Measurements from ENCODE around the gene RAB11FIP3.
"Not testable (repeated sequence)": the region's sequence is repeated elsewhere in the genome, so short reads cannot be mapped to it uniquely, and the experiment has no call there.

The RAB11FIP3 gene

GRCh38 chr16:392450-393030 is 32.9 kb upstream of the RAB11FIP3 start:
- DNase-seq, result peak in 1 of 2 donors; percentile 13

DNA sequence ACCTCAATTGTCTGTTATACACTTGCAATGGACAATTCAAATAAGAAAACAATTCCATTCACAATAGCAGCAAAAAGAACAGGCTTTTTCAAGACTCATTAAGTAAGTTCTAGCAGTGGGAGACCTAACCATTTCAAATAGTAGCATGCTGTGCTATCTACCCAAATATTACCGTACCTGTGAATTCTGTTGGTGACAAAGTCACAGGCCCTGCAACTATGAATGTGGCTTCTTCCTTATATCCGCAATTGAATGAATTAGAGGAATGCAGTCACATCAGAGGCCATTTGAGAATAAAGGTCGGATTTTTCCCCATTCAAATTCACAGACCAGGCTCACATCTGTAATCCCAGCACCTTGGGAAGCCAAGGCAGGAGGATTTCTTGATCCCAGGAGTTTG is 29.2 kb upstream of the RAB11FIP3 start:
- DNase-seq, result no peak

GRCh38 chr16:396605-397004 is 28.8 kb upstream of the RAB11FIP3 start:
- no peak for DNase-seq

DNA sequence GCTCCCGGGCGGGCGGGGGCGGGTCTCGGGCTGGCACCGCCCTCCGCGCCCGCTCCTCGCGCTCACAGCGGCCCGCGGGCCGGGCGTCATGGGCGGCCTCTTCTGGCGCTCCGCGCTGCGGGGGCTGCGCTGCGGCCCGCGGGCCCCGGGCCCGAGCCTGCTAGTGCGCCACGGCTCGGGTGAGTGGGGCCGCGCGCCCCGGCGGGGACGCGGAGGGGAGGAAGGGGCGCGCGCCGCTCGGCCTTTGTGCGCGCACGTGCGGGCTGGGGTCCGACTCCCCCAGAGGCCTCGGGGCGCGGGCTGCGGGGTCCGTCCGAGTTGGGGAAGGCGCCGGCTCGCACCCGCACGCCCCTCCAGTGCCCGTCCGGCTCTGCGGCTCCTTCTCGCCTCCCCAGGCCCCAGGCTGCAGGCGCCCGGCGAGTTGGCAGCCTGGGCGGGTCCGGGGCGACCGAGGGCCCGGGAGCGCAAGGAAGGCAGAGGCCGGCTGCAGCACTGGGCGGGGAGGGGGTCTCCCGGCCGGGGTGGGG is 28.3 kb upstream of the RAB11FIP3 start, which contains the start of gene NME4:
Gene NME4, plus strand, starts transcription at position 65 of the 527 bp plus-strand sequence. Its CDS starts 24 bp downstream, at position 89.
- no peak for DNase-seq

GRCh38 chr16:397736-398332 is 27.6 kb upstream of the RAB11FIP3 start:
- DNase-seq, result no peak

DNA sequence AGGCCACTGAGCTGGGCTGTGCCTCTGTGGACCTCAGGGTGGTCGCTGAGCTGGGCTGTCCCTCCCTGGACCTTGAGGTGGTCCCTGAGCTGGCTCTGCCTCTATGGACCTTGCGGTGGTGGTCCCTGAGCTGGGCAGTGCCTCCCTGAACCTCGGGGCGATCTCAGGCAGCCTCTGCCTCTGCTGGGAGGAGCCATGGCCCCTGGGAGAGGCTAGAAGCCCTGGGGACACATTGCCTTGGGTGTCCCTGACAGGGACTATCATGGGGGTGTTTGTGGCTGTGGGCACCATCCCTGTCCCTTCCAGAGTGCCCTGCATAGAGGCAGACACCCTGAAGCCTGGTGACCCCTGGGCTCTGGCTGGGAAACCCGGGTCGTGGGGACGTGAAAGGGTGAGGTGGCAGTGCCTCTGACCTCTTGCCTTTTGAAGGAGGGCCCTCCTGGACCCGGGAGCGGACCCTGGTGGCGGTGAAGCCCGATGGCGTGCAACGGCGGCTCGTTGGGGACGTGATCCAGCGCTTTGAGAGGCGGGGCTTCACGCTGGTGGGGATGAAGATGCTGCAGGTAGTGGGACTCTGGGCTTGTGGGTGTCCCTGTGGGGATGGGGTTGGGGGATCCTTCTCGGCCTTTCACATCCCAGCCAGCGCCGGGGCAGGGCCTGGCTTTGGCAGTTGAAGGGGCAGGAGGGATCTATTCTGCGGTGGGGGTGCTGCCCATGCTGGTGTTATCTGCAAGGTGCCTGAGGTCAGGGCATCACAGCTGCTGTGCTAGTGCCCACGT is 26.7 kb upstream of the RAB11FIP3 start:
- DNase-seq, result no peak

DNA sequence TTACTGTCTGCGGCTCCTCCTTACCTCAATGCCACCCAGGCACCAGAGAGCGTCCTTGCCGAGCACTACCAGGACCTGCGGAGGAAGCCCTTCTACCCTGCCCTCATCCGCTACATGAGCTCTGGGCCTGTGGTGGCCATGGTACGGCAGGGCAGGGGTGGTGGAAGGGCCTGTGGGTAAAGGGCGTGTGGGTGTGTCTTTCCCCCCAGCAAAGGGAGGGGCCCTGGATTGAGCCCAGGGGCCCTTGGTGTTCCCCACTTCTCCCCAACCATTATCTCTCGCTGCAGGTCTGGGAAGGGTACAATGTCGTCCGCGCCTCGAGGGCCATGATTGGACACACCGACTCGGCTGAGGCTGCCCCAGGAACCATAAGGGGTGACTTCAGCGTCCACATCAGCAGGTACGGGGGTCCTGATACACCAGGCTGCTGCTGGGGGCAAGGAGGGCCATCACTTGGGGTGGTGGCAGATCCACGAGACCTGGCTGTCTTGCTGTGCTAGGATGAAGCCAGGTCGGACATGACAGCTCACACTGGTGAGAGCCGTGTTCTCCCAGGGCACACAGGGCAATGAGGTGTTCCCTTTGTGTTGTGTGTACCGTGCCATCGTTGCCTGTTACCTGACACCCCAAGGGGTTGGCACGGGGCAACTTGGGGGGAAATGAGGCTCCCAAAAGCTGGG is 26.0 kb upstream of the RAB11FIP3 start:
- DNase-seq, result no peak

- no peak for DNase-seq
Observed at GRCh38 chr16:400061-400591, 25.3 kb upstream of the RAB11FIP3 start.

DNA sequence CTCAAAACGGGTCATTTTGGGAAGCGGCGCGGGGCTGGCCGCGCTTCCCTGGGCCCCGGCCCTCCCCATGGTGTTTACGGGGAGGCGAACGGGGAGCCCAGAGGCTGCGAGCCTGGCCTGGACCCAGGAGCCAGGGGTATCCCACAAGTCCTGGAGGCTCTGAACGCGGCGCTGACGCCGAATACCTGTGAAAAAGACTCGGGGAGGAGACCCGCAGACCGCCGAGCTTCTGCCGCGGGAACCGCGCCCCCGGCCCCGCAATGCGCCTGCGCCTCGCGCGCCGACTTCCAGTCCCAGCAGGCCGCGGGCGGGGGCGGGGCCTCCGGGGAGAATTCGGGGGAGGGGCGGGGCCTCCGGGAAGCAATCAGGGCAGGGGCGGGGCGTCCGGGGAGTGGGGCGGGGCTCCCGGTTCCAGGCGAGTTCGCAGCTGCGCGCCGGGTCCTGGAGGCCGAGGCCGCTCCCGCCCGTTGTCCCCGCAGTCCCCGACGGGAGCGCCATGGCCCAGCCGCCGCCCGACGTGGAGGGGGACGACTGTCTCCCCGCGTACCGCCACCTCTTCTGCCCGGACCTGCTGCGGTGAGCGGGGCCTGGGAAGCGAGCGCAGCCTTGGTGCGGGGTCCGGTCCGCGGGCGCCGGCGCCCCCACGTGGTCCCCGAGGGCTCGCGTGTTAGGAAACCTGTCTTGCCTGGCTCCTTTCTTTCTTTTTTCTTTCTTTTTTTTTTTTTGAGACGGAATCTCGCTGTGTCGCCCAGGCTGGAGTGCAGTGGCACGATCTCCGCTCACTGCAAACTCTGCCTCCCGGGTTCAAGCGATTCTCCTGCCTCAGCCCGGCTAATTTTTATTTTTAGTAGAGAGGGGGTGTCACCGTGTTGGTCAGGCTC is 23.7 kb upstream of the RAB11FIP3 start, which contains the start of gene DECR2:
Gene DECR2, plus strand, starts transcription at position 418 of the 881 bp plus-strand sequence. Its CDS starts 79 bp downstream, at position 497.
- DNase-seq, result peak; percentile 89 to 96

- DNase-seq, result no peak
Observed at GRCh38 chr16:404971-405486, 20.4 kb upstream of the RAB11FIP3 start.

- no peak for DNase-seq
Observed at GRCh38 chr16:405548-406506, 19.6 kb upstream of the RAB11FIP3 start.

DNA sequence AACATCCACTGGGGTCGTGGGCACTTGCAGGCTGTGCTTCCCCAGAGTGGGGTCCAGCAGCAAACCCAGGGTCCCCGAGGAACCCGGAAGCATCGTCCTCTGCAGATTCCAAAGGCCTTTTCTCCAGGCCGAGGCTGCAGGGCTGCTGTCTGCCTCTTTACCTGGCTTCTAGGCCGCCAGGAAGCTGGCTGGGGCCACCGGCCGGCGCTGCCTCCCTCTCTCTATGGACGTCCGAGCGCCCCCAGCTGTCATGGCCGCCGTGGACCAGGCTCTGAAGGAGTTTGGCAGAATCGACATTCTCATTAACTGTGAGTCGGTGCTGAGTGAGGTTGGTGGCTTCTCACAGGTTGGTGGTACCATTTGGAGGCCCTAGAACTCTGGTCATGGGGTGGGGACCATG is 18.2 kb upstream of the RAB11FIP3 start:
- DNase-seq, result no peak

GRCh38 chr16:410516-411178 is 14.8 kb upstream of the RAB11FIP3 start:
- no peak for DNase-seq

DNA sequence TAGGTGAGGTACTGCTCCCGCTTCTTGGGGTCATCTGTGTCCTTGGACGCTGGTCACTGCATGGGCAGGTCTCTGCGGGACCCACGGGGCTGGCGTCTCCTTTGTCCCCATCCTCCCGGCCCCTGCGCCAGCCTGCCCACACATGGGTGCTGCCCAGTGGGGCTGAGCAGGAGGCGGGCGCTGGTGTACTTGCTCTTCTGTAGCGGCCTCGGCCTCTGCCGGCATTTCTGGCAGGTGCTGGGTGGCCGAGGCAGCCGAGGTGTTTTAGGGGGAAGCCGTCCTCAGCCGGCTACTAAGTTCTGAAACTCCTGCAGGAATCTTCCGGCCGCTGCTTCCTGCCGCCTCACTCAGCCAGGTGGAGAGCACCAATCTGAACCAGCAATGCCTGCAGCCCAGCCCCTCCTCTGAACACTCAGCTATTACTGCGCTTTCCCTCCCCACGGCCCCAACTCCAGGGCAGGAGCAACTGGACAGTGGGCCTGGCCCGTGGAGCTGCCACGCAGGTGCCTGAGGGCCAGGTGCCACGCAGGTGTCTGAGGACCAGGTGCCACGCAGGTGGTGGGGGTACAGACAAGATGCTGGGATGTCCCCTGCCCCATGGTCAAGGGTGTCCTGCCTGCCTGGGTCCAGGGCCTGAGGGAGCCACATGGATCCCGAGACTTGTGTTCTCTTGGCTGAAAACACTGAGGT is 13.7 kb upstream of the RAB11FIP3 start:
- DNase-seq, result no peak

- DNase-seq, result no peak
Observed at GRCh38 chr16:414395-415169, 10.9 kb upstream of the RAB11FIP3 start.

GRCh38 chr16:415170-415498 is 10.3 kb upstream of the RAB11FIP3 start:
- DNase-seq, result not testable (repeated sequence)

GRCh38 chr16:422179-422578 is 3.3 kb upstream of the RAB11FIP3 start:
- not testable (repeated sequence) for DNase-seq

DNA sequence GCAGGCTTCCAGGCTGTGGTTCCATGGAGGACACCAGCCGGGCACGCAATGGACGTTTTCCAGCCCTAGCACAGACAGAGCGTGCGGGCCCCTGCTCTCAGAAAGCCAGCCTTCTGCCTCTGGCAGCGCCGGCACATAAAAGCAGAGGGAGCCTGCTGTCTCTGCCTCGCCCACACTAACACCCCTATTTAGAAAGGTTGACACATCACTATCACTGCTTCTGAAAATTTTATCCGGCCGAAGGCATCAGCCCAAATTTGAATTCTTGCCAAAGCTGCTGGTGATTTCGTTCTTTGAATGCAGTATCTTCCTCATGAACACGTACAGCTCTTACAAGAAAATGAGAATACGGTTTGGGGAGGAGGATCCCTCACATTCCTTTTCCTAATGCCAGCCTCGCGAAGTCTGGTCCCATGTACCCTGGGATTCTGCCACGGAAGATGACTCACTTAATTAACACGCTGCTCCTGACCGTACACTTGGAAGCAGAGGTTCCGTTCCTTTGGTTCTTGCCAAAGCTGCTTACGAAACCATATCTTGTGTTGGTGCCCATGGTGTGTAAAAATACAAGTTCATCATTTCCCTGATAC is 1.3 kb upstream of the RAB11FIP3 start:
- DNase-seq, result no peak
